Left lobe of liver (tissue), 2 donors: ENCODE results near the gene AKR1B15. TPM values are rescaled to one million over a fixed set of nuclear protein-coding genes. Genes with fewer than 3 reads are reported as not detected.
"Not testable (repeated sequence)": the region's sequence is repeated elsewhere in the genome, so short reads cannot be mapped to it uniquely, and the experiment has no call there.

Source experiments
- ATAC-seq: fragments of 200-7000 bp; cut with Tn5 transposase; one replicate; pipeline ENCODE4 v1.9.1; 2020; ENCODE audit warnings: mild to moderate bottlenecking, moderate library complexity
- DNase-seq: peaks from one replicate; pipeline ENCODE4 v3.0.0-alpha.2; 2020; ENCODE audit warnings: low spot score
- total RNA-seq: library from RNA; stranded (reverse); gene quantifications from one replicate; pipeline ENCODE4 v1.2.1, GENCODE V29; 2021
- donor health status: DM: no; HTN: no; CAD: no; lungs with moderate emphysema.
- donor health status: DM: no; HTN: yes; CAD: no.

Gene AKR1B15
- total RNA-seq: not detected

GRCh38 chr7:134548877-134549276 is at the start of gene AKR1B15:
TSS of gene AKR1B15 (plus strand) at chr7:134549110. CDS start at chr7:134564620, 15,510 bp downstream.
- ATAC-seq (no peak), DNase-seq (no peak)

- DNase-seq (no peak), ATAC-seq (no peak)
These were observed 48.5 kb upstream of the AKR1B15 start for GRCh38 chr7:134500406-134500805.

- ATAC-seq: no peak
- no peak for DNase-seq
These were observed 47.9 kb upstream of the AKR1B15 start for GRCh38 chr7:134500982-134501381.

GRCh38 chr7:134502463-134503371 is 46.2 kb upstream of the AKR1B15 start:
- ATAC-seq: peak; percentile 21
- no peak for DNase-seq

GRCh38 chr7:134504660-134505164 is 44.2 kb upstream of the AKR1B15 start:
- no peak for DNase-seq
- no peak for ATAC-seq

- DNase-seq (no peak), ATAC-seq (no peak)
These were observed 43.1 kb upstream of the AKR1B15 start for GRCh38 chr7:134505856-134506255.

- DNase-seq (no peak), ATAC-seq (no peak)
These were observed 39.9 kb upstream of the AKR1B15 start for GRCh38 chr7:134509010-134509409.

GRCh38 chr7:134510646-134511045 is 38.3 kb upstream of the AKR1B15 start:
- ATAC-seq: no peak
- no peak for DNase-seq

GRCh38 chr7:134512271-134512670 is 36.6 kb upstream of the AKR1B15 start:
- DNase-seq (no peak), ATAC-seq (no peak)

GRCh38 chr7:134513169-134513752 is 35.6 kb upstream of the AKR1B15 start:
- no peak for DNase-seq
- ATAC-seq: peak; percentile 82

- no peak for DNase-seq
- no peak for ATAC-seq
These were observed 34.8 kb upstream of the AKR1B15 start for GRCh38 chr7:134514106-134514505.

GRCh38 chr7:134514663-134515062 is 34.2 kb upstream of the AKR1B15 start:
- ATAC-seq (peak; percentile 91), DNase-seq (no peak)

GRCh38 chr7:134515569-134516468 is 33.1 kb upstream of the AKR1B15 start:
- ATAC-seq: no peak

GRCh38 chr7:134520130-134520529 is 28.8 kb upstream of the AKR1B15 start:
- ATAC-seq (peak; percentile 31), DNase-seq (no peak)

More at GRCh38 chr7:134515569-134516468, 33.1 kb upstream of the AKR1B15 start:
- no peak for DNase-seq

- DNase-seq (no peak), ATAC-seq (no peak)
These were observed 26.3 kb upstream of the AKR1B15 start for GRCh38 chr7:134522601-134523000.

GRCh38 chr7:134525449-134525848 is 23.5 kb upstream of the AKR1B15 start:
- DNase-seq, ATAC-seq: not testable (repeated sequence)

- not testable (repeated sequence) for DNase-seq, ATAC-seq
These were observed 22.2 kb upstream of the AKR1B15 start for GRCh38 chr7:134526552-134527248.

- ATAC-seq (no peak), DNase-seq (no peak)
These were observed 20.9 kb upstream of the AKR1B15 start for GRCh38 chr7:134527979-134528371.

GRCh38 chr7:134528749-134529148 is 20.2 kb upstream of the AKR1B15 start:
- ATAC-seq (no peak), DNase-seq (no peak)

GRCh38 chr7:134530460-134530859 is 18.4 kb upstream of the AKR1B15 start:
- no peak for ATAC-seq
- no peak for DNase-seq
